HCEC 1CT (cell line): ENCODE measurements around the gene SLAMF8.

ENCODE experiments used
- DNase-seq: peaks from one replicate; pipeline ENCODE4 v3.0.0-alpha.2; 2017

The SLAMF8 gene

DNA sequence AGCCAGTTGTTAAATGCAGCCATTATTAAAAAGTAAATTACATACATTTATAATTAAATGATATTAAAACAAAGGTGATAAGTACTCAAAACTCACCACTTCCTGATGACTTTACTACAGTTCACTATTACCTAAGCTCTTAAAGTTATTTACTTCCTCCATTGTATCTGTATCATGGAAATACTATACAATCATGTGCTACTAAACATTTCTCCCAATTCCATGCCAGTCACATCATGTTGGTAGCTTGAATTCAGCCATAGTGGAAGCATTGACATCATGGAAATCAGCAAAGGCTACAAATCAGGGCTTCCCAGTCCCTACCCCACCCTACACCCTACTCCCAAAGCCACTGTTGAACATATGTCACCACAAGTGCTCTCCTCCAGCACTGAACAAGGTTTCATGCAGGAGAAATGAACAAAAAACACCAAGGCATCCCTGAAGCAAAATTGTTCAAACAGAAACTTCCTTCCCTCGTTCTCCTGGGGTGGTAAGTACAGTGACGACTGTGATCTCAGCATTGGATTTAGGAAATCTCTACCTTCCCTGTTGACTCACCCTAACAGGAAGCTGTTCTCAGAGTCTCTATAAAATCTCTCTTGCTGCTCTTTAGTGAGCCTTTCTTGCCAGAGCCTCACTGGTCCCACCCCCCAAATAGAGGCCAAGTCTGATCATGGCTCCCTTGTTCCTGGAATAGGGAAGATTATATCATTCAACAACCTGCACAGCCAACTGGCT lies 23.1 kb downstream of the SLAMF8 start:
- peak; percentile 80 for DNase-seq

DNA sequence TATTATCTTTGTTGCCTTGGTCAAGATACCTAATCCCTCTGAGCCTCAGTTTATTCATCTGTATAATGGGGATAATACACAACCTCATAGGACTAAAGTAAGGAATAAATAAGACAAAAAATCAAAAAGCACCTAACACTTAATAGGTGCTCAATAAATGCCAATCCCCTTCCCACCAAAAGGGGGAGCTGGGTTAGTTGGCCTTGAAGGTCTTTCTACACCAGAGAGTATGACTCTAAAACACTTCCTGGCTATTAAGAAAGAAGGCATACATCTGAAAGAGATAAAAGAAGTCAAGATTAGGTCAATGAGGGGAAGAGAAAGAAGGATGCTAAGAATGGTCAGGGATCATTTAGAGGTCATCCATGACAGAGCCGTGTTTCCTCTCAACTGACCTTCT lies 24.7 kb downstream of the SLAMF8 start:
- DNase-seq: peak; percentile 29

DNA sequence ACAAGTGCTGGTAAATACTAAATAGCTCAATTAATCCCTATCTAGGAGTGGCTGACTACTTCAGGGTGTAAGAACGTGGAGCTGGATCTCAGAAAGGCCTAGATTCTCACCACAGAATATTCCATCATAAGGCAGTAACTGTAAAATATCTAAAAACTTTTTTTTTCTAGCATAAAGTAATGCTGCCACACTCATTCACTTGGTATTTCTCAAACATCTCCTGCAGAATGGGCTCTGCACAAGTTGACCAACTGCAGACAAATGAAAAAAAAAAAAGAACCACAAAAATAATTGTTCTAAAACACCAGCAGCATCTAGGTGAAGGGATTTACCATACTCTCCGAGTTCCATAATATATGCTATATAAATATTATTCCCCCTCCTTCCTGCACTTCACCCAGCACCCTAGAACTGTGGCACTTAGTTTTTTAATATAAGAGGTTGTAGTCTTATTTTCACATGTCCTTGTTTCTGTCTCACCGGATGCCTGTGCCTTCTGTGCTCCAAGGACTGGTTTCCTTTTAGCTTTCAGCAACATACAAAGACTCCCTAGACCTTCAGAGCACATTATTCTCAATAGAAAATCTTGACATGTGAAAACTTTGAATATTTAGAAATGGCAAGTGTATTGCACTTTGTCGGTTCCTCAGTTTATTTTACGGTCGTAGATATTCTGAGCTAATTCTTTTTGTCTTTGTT lies 26.9 kb downstream of the SLAMF8 start:
- peak; percentile 43 for DNase-seq

DNA sequence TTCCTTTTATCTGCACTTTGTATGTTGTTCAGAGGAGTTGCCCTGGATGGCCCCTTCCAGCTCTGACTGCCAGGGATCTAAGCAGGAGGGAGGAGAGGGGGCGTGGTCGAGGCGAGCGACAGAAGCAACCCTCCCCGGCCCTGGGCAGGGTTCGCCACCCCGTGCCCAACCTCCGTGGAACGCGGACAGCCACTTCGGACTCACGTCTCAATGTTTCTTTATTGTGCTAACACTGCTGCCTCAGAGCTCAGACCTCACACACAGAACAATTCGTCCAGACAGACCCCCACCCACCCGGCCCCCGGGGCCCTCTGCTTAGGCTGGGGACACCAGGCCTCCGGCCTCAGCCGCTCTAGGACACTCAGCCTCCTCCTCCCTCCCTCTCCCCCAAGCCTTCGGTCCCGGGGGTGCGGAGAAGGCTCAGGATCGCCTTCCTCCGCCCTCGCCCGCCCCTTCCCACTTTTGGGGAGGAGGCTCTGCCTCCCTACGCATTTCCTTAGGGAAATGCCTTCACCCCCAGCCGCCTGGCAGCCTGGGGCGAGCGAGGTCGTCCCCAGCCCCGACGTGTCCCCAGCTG lies 27.5 kb downstream of the SLAMF8 start:
- peak; percentile 48 for DNase-seq

DNA sequence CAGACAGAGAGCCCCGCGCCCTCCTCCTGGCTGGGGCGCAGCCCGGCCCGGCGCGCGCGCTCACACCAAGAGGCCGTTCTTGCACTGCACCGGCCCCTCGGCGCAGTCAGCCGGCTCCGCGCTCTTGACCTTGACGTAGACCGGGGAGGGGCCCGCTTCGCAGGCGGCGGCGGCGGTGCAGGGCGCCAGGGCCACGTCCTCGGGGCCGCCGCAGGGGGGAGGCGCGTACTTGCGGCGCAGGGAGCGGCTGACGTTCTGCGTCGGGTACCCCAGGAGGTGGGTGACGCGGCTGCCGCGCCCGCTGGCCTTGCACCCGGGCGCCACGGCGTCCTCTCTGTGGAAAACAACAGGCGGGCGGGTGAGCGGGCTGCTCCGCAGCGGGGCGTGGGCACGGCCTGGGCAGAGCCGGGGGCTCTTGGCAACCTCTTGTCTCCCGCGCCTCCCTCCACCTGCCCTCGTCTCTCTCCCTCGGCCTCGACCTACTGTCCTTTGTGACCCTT lies 28.1 kb downstream of the SLAMF8 start:
- peak; percentile 88 for DNase-seq

DNA sequence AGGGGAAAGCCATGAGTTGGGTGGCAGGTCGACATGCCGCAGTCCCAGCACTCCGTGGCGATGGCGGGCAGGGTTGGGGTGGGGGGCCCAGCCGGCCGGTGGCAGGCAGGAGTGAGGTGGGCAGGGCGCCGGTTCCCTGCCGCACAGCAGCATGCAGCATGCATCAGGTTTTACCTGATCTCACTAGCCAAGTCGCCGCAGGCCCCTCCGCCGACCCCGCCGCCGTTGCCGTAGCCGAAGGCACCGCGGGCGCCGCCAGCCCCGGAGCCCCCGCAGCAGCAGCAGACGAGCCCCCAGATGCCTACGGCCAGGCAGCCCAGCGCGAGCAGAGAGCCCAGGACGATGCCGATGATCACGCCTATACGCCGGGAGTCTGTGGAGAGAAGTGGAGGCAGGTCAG lies 29.0 kb downstream of the SLAMF8 start:
- DNase-seq: no peak

DNA sequence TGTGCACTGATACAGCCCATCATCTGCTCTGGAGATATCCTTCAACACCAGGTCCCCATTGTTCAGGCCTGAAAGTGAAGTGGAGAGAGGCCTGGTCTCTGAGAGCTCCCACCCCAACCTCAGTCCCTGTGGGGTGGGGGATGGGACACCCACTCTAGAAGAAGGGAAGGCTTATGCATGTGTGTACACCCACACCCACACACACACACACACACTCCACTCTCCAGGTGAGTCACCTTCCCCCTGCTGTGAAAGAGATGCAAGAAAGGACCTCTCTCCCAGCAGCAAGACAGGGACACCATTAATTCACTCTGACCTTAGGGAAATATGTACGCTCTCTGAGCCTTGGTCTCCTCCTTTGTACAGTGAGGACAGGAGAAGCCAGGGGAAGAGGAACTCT lies 29.9 kb downstream of the SLAMF8 start:
- DNase-seq: no peak

DNA sequence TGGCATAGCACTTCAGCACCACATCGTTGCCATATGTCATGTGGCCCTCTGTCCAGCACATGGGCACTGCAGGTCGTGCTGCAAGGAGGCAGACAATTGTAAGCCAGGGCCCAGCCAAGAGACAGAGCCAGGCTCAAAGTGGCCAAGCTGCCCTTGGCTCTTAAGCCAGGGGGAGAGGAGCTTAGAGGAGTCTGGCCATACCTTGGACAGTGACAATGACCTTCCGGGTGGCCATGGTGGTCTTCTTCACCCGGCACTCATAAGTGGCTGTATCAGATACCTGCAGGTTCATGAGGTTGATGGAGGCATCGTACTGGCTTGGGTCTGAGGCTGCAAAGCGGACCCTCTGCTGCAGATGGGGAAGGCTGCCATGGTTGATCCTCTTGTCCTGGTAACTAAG lies 31.2 kb downstream of the SLAMF8 start:
- DNase-seq: no peak

DNA sequence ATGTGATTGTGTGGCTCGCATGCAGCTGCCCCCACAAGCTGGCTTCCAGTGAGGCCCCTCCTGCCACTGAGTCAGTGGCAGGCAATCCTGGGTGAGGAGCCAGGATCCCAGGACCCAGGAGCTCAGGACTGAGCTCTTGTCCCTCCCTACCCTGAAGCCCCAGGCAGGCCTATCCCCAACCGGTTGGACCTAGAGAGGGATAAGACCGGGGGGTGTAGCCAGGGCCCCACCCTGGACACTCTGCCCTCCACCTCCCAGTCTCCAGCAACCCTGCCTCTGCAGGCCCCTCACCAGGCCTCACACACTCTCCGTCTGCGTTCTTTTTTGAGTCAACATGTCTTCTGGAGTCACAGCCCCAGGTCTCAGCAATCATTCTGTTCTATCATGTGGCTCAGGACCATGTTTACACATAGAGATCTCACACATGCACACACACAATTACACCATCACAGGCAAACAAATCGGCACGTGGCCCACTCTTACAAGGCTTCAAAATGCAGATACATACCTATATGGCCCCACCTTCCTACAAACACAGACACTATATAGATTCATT lies 33.2 kb downstream of the SLAMF8 start:
- no peak for DNase-seq

DNA sequence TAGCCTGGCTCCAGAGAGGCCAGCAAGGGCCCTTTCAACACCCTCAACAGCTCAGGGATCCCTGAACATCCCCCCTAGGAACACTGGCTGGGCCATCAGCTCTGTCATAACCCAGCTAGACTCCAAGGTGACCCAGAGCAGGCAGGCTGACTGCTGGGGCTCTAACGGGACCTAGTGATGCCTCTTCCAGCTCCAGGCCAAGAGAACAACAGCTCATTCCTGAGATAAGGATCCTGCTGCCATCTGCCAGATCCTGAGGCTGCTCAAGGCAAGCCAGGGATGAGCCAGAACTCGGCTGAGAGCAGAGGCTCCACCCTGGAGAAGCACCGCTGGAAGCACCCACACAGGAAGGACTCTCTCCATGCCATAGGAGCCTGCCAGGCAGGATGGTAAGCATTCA lies 33.8 kb downstream of the SLAMF8 start:
- DNase-seq: no peak

DNA sequence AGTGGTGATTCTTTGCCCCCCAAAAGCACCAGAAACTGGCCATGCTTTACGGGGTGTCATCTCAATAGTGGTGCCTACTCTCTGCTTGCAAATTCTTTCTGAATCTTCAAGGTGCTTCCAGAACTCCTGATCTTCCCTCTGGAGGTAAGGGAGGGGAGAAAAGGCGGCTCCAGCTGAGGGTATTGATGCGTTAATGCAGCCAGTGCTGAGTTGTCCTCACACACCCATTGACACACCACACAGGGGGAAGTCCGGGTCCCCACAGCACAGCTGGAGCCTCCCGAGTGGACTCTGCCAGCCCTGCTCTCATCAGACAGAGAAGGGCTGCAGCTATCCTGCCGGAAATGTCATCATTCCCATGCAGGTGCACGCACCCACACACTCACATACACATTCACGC lies 34.5 kb downstream of the SLAMF8 start:
- no peak for DNase-seq

DNA sequence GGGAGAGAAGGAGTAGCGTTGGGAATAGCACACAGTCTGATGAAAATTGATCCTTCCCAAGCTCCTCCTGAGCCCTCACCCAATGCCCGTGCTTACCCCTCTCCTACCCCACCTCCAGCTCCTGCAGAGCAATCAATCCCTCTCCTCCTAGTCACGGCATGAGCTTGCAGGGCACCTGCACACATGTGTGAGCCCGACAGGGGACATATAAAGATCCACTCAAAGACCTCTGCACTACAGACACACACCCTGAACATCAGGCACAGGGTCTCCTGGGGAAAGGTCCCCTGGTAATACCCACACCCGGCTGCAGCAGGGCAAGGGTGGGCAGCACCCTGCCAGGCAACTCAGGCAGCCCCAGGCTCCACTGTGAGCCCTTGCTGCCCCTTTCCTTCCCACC lies 35.4 kb downstream of the SLAMF8 start:
- DNase-seq: no peak

DNA sequence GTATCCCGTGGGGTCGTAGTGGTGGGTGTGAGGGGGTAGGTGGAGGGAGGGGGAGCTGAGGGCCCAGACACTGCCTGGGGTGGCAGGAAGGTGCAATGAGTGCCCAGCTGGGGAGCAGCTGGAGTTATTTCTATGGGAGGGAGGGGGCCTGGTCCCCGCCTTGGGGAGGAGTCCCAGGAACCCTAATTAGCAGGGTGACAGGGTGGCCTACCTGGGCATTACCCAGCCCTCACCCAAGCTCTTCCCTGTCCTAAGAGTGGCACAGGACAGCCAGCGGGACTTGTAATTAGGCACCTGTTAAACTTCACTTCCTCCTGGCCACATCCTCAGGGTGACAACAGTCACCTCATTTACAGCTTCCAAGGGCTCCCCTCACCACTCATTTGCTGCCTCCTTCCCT lies 35.9 kb downstream of the SLAMF8 start, which contains the start of gene VSIG8:
Gene VSIG8, minus strand, starts transcription at position 101 of the 400 bp plus-strand sequence. CDS start 136 bp downstream, outside the sequence.
- DNase-seq: no peak

DNA sequence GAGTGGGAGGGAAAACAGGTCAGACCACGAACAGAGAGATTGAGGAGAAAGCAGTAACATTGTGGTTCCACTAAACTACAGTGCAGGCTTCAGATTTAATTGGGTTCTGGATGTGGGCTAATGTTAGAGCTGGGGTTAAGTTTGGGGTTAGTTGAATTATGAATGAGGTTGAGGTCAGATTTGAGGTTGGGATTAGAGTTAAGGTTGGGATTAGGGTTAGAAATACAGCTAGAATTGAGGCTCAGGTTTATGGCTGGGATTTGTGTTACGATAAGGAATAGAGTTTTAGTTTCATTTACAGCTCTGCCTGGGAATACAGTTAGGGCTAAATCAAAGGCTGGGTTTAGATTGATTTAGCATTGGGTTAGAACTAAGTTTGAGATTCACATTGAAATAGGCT lies 37.6 kb downstream of the SLAMF8 start:
- no peak for DNase-seq

DNA sequence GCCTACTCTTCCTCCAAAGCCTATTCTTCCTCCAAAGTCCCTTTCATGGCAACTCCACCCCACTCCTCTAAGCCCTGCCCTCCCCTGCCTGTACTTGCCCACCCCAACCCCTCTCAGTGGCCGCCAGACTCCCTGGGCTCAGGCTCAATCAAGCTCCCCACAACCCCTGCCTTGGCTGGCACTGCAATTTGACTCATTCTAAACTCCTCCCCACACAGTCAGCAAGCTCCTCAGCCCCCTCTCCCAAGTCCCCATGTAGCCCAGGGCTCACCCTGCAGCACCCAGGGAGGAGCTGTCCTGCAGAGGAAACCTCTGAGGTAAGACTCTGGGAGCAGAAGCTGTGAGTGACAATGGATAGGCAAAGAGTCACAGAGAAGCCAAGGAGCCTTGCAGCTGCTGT lies 39.4 kb downstream of the SLAMF8 start:
- DNase-seq: no peak

DNA sequence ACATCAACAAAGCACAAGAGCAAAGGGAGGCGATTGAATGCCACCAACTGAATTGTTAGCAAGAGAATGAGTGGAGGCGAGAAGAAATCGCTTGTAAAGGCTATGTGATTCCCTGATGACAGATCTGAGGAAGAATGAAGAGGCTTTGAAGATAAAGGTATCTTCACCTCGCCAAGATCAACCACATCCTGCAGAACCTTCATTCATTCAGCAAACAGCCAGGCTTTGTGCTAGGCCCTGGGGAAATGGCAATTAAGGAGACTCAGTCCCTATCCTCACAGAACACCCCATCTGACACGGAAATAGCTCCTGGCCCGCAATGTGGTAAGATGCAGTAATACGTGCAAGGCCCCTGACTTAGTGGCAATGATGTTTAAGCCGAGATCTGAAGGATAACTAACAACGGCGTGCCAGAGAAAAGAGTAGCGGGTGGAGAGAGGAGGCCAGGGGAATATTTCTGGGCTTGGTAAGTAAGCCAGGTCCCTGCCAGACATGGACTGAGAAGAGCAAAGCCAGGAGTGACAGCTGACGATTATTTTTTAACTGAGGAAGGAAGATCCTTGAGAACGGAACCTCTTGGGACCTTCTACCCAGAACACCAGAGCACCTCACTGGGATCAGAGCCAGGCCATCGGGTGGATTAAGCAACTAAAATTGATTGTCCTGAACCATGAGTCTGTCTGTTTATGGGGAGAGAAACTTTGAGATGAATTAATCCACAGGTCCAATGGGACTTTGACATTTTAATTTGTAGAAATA lies 40.4 kb downstream of the SLAMF8 start:
- DNase-seq: no peak

DNA sequence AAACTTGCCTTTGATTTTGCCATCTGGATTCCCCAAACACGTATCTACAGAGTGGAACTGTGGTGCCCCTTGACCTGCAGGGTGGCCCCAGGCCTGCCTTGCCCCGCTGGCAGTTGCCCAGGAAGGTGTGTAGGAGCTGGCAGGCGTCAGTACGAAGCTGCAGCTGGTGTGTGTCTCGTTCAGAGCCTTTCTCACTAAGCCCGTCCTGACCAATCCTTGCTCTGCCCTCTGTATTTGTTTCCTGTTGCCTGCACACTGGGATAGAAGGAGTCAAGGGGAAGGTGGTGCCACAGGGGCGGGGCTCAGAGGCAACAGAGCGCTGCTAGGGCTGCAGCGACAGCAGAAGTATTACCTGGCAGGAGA lies 41.0 kb downstream of the SLAMF8 start:
- DNase-seq: no peak

DNA sequence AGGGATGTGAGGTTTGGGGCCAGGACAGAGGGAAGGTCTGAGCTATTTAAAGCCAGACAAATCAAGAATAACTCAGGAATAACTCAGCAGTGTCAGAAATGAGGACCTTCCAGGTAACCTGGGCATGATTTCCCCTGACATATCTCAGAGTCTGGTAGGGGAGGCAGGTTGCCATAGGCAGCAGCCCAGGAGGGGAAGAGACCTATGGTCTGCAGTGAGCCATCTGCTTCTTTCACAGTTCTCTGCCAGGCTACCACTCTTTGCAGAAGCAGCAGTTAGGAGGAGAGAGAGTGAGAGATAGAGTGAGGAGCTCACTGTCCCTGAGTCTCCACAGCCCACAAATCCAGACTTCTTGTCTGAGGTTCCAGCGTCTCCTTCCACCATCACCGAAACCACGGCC lies 42.1 kb downstream of the SLAMF8 start:
- DNase-seq: no peak

DNA sequence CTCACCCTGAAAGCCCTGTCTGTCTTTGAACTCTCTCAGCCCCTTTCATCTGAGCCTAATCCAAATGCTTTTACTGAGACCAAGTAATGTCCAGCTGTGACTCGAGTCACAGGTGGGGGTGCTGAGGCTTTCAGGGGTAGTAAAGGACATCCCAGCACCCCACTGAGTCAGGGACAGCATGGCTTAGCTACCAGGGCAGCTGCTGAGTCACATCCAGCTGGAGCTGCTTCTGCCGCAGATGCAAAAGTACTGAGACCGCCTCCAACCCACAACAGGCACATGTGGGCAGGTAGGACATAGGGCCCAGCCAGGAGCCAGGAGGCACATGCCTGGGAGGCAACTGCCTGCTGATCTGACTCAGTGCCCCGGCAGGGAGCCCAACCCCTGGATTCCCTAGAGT lies 42.5 kb downstream of the SLAMF8 start:
- DNase-seq: peak; percentile 83

DNA sequence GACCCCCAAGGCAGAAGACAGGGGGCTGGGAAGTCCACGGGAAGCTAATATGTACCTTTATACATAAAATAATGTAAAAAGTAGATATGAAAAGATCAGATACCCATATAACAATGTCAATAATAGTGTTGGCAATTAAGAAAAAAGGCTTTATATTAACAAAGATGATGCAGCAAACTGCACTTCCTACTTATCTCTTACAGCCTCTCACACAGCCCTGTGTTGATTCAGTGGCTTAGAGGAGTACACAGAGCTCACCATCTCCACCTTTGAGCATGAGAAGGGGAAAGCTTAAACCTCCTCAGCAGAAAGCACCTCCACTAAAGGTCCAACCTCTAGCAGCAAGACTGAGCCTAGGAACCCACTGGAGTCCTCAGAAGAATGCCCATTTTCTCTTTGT lies 42.9 kb downstream of the SLAMF8 start:
- DNase-seq: no peak

DNA sequence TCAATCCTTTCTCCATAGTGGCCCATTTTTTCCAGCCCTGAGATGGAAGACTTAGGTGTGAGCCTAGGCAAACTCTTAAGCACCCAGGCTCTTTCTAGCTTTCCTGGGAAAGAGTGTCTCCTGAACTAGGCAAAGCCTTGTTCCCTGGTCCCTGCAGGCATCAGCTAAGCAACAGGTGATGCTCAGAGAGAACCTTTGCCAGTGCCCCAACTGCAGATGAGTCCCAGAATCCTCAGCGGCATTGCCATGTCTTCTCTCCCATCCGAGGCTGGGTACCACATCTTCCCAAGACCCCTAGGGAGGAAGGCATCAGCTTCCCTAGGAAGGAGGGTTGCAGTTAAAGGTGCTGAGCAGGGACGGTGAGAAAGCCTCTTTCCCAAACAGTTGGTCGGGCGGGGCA lies 44.0 kb downstream of the SLAMF8 start:
- no peak for DNase-seq

DNA sequence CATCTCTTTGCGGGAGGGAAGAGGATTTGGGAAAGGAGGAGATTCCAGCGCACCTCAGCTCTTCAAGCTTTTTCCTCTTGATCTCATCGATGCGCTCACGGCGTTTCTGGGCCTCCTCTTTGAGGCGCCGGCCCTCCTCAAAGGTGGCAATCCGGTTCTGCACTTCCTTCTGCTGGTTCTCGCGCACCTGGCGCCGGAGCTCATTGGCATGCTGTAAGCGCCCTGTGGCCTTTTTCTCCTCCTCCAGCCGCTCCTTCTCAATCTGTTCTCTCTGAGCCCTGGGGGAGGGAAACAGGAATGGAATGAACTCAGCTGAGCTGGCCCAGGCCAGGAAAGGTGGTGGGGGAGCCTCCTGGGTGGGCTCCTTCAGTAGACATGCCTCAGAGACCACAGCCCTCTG lies 46.2 kb downstream of the SLAMF8 start:
- no peak for DNase-seq

DNA sequence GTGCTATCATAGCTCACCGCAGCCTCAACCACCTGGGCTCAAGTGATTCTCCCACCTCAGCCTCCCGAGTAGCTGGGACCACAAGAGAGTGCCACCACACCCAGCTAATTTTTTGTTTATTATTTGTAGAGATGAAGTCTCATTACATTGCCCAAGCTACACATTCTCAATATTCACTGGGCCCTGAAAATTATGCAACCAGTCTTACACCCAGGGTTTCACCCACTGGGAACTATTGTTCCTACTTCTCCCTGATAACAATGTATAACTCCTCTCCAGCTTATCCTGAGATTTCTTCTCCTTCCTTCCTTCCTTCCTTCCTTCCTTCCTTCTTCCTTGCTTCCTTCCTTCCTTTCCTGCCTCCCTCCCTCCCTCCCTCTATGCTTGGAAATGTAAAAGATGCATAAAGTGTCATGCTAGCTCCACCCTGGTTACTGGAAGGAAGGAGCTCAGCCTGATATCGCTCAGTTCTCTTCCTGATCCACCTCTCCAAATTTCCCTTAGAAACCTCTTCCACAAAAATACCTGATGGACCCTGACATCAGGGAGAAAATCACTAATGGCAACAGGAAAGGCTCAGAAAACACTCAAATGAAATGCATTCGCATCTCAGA lies 47.0 kb downstream of the SLAMF8 start:
- DNase-seq: no peak
